ENCODE measurements around the gene STAT5A. TPM values are rescaled to one million over a fixed set of nuclear protein-coding genes. Genes with fewer than 3 reads are reported as not detected.
A peak's percentile ranks its signal among the peaks of the same experiment; 100 is the strongest.
"Not testable (repeated sequence)": the region's sequence is repeated elsewhere in the genome, so short reads cannot be mapped to it uniquely, and the experiment has no call there.

Gene STAT5A
- total and polyA plus RNA-seq, 12 donors: 8.2 to 28.5 (median 15.3) TPM

DNA sequence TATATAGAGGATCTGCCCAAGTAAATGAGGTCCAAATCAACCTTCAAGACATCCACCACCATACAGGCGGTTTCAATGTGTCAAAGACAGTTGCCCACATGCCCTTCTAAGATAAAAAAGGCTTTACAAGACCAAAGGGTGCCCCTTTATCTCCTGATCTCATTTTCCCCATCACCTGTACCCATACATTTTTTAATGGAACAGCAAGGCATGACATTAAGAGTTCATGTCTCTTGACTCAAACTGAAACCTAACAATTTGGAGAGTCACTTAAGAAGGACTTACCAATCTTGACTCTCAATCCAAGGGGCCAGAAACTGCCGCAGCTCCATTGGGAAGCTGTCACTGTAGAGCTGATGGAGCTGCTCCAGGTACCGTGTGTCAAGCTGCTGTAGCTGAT lies 59.8 kb downstream of the STAT5A start:
- Histone ChIP-seq H3K9me3 (no peaks in the 10 kb centered on the region), H3K4me3 (no peak overlapping the region), H3K4me1 (peaks cover 9 to 63% (median 39%) of the 10 kb centered on the region in 9 donors), H3K27ac (peak overlapping the region in 3 of 10 donors; percentile 28 to 67 (median 29)), H3K36me3 (peaks cover 0 to 62% (median 32%) of the 10 kb centered on the region in 9 donors), H3K27me3 (no peaks in the 10 kb centered on the region)
- no peak for ATAC-seq
- TF ChIP-seq, protein P1, sequence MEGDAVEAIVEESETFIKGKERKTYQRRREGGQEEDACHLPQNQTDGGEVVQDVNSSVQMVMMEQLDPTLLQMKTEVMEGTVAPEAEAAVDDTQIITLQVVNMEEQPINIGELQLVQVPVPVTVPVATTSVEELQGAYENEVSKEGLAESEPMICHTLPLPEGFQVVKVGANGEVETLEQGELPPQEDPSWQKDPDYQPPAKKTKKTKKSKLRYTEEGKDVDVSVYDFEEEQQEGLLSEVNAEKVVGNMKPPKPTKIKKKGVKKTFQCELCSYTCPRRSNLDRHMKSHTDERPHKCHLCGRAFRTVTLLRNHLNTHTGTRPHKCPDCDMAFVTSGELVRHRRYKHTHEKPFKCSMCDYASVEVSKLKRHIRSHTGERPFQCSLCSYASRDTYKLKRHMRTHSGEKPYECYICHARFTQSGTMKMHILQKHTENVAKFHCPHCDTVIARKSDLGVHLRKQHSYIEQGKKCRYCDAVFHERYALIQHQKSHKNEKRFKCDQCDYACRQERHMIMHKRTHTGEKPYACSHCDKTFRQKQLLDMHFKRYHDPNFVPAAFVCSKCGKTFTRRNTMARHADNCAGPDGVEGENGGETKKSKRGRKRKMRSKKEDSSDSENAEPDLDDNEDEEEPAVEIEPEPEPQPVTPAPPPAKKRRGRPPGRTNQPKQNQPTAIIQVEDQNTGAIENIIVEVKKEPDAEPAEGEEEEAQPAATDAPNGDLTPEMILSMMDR (IDR thresholded peaks at IDR 0.05): no peak
- 98 to 100% methylated on average over 3 of the region's 3 CpGs for WGBS, 2 donors
- intact Hi-C loops (cut with DNase I): loop anchor here in 2 of 10 donors (5.0 kb wide), 1 partner anchor 39 kb away; the partner anchor contains the start of gene STAT3 (in 2 of the 2)
- no peak for DNase-seq

DNA sequence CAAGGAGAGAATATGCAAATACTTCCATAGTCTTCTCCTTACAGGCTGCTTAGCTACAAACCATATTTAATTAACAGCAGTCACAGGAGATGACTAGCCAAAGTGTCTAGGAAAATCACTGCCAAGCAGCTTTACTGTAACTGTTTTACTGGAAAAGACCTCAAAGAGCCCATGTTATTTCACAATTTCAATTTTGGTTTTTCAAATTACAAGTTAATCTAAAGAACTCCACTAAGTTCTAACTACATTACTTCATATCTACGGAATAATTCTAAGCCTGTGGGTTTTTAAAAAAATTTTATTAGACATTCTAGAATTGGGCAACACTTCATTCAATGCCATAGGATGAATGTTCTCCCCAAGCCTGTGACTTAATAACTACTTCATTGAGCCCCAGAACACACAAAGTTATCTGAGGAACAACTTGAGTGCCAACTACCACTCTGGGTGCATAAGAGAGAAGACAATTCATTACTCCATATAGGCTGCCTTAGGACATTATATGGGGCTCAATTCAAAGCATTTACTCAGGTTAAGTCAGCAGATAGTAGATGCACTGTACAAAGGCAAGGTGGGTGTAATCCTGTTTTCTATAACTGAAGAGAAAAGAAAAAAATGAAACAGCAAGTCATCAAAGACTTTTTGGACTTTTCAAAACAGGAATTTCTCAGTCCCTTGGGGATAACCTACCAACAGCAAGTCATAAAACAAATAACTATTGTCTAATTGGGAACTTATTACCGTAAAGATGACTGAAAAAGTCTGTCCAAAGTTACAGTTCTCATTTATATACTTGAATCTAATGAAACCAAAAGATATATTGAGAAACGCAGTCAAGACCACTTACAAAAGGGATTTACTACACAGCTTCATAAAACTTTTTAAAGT lies 66.9 kb downstream of the STAT5A start:
- peaks cover 0 to 22% (median 0%) of the 10 kb centered on the region in 9 donors for H3K36me3 ChIP-seq
- peak overlapping the region in 3 of 10 donors; percentile 13 to 32 (median 28) for H3K27ac ChIP-seq
- DNase-seq (no peak), ATAC-seq (no peak)
- TF ChIP-seq, protein P1 (IDR thresholded peaks at IDR 0.05): no peak
- H3K27me3 ChIP-seq: no peaks in the 10 kb centered on the region
- no peak overlapping the region for H3K4me3 ChIP-seq
- WGBS, 2 donors: 67 to 74% methylated on average over 3 of the region's 3 CpGs
- intact Hi-C loops (cut with DNase I): no loop called here
- peaks cover 0 to 86% (median 53%) of the 10 kb centered on the region in 9 donors for H3K4me1 ChIP-seq
- no peaks in the 10 kb centered on the region for H3K9me3 ChIP-seq

DNA sequence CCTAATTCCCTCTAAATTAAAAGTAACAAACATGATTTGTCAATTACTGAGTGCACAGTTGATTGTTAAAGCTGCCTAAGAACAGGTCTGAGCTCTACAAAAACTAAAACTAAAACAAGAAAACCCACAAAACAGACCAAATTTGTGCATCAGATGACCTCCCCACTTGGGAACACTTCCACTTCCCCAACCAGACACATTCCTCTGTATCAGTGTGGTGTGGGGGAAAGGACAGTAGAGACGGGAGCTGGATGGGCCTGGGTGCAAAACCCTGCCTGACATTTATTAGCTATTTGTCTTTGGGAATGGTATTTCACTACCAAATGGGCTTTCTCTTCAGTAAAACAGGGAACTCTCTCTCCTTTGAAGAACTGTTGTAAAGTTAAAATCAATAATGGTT lies 70.1 kb downstream of the STAT5A start:
- H3K9me3 ChIP-seq: no peaks in the 10 kb centered on the region
- H3K36me3 ChIP-seq: peaks cover 0 to 32% (median 0%) of the 10 kb centered on the region in 9 donors
- intact Hi-C loops (cut with DNase I): no loop called here
- peak overlapping the region in 1 of 10 donors; percentile 11 for H3K27ac ChIP-seq
- peaks cover 8 to 97% (median 77%) of the 10 kb centered on the region in 9 donors for H3K4me1 ChIP-seq
- whole genome bisulfite sequencing, 2 donors: 69 to 100% methylated on average over 1 of the region's 1 CpG
- ATAC-seq: no peak
- no peak overlapping the region for H3K4me3 ChIP-seq
- no peak for DNase-seq
- no peaks in the 10 kb centered on the region for H3K27me3 ChIP-seq
- TF ChIP-seq, protein P1 (IDR thresholded peaks at IDR 0.05): no peak

DNA sequence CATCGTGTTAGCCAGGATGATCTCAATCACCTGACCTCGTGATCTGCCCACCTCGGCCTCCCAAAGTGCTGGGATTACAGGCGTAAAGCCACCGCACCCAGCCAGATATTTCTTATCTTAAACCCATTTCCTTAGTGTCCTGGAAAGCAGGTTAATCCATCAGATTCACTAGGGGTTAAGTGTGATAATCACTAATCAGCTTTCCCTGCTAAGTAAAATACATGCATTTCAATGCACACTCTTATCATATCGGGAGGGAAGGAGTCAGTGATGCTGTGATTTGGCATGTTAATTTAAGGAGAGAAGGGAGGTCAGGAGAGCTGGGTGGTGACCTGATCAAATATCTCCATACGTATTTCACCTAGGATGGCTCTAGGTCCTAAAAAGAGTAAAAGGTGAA lies 70.8 kb downstream of the STAT5A start:
- ATAC-seq (no peak), DNase-seq (no peak)
- intact Hi-C loops (cut with DNase I): no loop called here
- Histone ChIP-seq H3K9me3 (no peaks in the 10 kb centered on the region), H3K27ac (no peak overlapping the region), H3K4me1 (peaks cover 8 to 97% (median 77%) of the 10 kb centered on the region in 9 donors), H3K27me3 (no peaks in the 10 kb centered on the region), H3K4me3 (no peak overlapping the region), H3K36me3 (peaks cover 0 to 32% (median 0%) of the 10 kb centered on the region in 9 donors)
- TF ChIP-seq, protein P1 (IDR thresholded peaks at IDR 0.05): no peak
- 71 to 79% methylated on average over 7 of the region's 7 CpGs for WGBS, 2 donors

DNA sequence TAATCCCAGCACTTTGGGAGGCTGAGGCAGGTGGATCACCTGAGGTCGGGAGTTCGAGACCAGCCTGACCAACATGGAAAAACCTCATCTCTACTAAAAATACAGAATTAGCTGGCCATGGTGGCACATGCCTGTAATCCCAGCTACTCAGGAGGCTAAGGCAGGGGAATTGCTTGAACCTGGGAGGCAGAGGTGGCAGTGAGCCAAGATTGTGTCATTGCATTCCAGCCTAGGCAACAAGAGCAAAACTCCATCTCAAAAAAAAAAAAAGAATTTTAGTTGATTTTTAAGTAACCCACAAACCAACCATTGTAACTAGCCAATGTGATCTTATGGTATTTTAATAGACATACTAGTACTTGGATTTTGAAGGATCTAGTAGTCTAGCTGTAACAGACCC lies 72.1 kb downstream of the STAT5A start:
- H3K27ac ChIP-seq; H3K4me3 ChIP-seq; intact Hi-C loops (cut with DNase I); H3K27me3 ChIP-seq; ATAC-seq; H3K9me3 ChIP-seq: not testable (repeated sequence)
- WGBS, 2 donors: 82 to 91% methylated on average over 2 of the region's 2 CpGs
- peaks cover 0 to 32% (median 0%) of the 10 kb centered on the region in 9 donors for H3K36me3 ChIP-seq
- peaks cover 8 to 98% (median 83%) of the 10 kb centered on the region in 9 donors for H3K4me1 ChIP-seq
- peak in 1 of 2 donors; percentile 27 for DNase-seq
